DOHH2 (cell line): ENCODE results near the gene ENO1.

Source experiments
- H3F3A ChIP-seq: fragments of 200-600 bp; sonication (generic), shearing (Covaris generic); 2 replicates; pipeline ENCODE4 v1.6.0; 2016; ENCODE audit warnings: antibody characterized with exemption, mild to moderate bottlenecking; ENCODE audit not compliant: control insufficient read depth, insufficient read depth
- H3K27ac ChIP-seq: fragments of 200-600 bp; sonication (generic); 2 replicates; pipeline ENCODE4 v1.5.1; 2014; ENCODE audit warnings: low read depth, mild to moderate bottlenecking, low read length, moderate library complexity
- H3K27me3 ChIP-seq: fragments of 200-600 bp; sonication (generic); 2 replicates; pipeline ENCODE4 v1.6.1; 2014; ENCODE audit warnings: mild to moderate bottlenecking, low read length, mixed read lengths; ENCODE audit not compliant: control insufficient read depth
- H3K36me3 ChIP-seq: fragments of 200-600 bp; sonication (generic); 2 replicates; pipeline ENCODE4 v1.6.1; 2014; ENCODE audit warnings: mild to moderate bottlenecking, low read length, moderate library complexity, mixed read lengths; ENCODE audit not compliant: control insufficient read depth
- H3K4me1 ChIP-seq: fragments of 200-600 bp; sonication (generic); 2 replicates; pipeline ENCODE4 v1.6.1; 2014; ENCODE audit warnings: mild to moderate bottlenecking, low read length, mixed read lengths; ENCODE audit not compliant: control insufficient read depth
- H3K4me2 ChIP-seq: fragments of 200-600 bp; sonication (generic); 2 replicates; pipeline ENCODE4 v1.6.0; 2014; ENCODE audit warnings: mild to moderate bottlenecking, low read length, moderate library complexity
- H3K4me3 ChIP-seq: fragments of 200-600 bp; sonication (generic); 2 replicates; pipeline ENCODE4 v1.5.1; 2014; ENCODE audit warnings: mild to moderate bottlenecking, low read length, mixed read lengths
- H3K79me2 ChIP-seq: fragments of 200-600 bp; sonication (generic); 2 replicates; pipeline ENCODE4 v1.6.1; 2014; ENCODE audit warnings: mild to moderate bottlenecking, low read length, mixed read lengths; ENCODE audit not compliant: control insufficient read depth
- H3K9me2 ChIP-seq: fragments of 200-600 bp; sonication (generic); replicated peaks from 2 replicates; pipeline ENCODE4 v1.6.1; 2014; ENCODE audit warnings: mild to moderate bottlenecking, low read length, mixed read lengths; ENCODE audit not compliant: control insufficient read depth
- H3K9me3 ChIP-seq: fragments of 200-600 bp; sonication (generic); 2 replicates; pipeline ENCODE4 v1.6.1; 2014; ENCODE audit warnings: antibody characterized with exemption, low read length, mixed read lengths; ENCODE audit not compliant: control insufficient read depth, insufficient read depth
- H4K20me1 ChIP-seq: fragments of 200-600 bp; sonication (generic); 2 replicates; pipeline ENCODE4 v1.6.0; 2014; ENCODE audit warnings: low read depth, mild to moderate bottlenecking, antibody characterized with exemption, low read length, moderate library complexity; ENCODE audit not compliant: control insufficient read depth, insufficient read depth
- CTCF ChIP-seq: fragments of 200-600 bp; sonication (generic); IDR thresholded peaks from one replicate; pipeline ENCODE4 v1.5.1; 2014; ENCODE audit warnings: antibody characterized with exemption, mild to moderate bottlenecking, low read depth, low read length; ENCODE audit not compliant: poor library complexity, severe bottlenecking
- EZH2phosphoT487 ChIP-seq: fragments of 200-600 bp; sonication (generic); IDR thresholded peaks from 2 replicates; pipeline ENCODE4 v1.6.1; 2017; ENCODE audit warnings: borderline replicate concordance, mild to moderate bottlenecking, antibody characterized with exemption, low read length, moderate library complexity, mixed read lengths

ENO1 gene

GRCh38 chr1:8864713-8865344 is 13.7 kb downstream of the ENO1 start:
- no peak overlapping the region for H3K27ac ChIP-seq

GRCh38 chr1:8863794-8864233 is 14.7 kb downstream of the ENO1 start:
- Histone ChIP-seq H3K4me1 (no peaks in the 10 kb centered on the region), H3K4me2 (no peak overlapping the region), H3K27me3 (no peaks in the 10 kb centered on the region), H3K9me2 (no peaks in the 10 kb centered on the region), H3F3A (peaks cover 84% of the 10 kb centered on the region), H3K27ac (no peak overlapping the region), H3K9me3 (no peaks in the 10 kb centered on the region), H4K20me1 (peaks cover 43% of the 10 kb centered on the region), H3K36me3 (peaks cover 92% of the 10 kb centered on the region), H3K4me3 (no peak overlapping the region), H3K79me2 (peaks cover 6% of the 10 kb centered on the region; the same call in 1 of the 2 replicates)
- no peak for TF ChIP-seq EZH2phosphoT487
- TF ChIP-seq CTCF = no peak

More at GRCh38 chr1:8864713-8865344, 13.7 kb downstream of the ENO1 start:
- peaks cover 14% of the 10 kb centered on the region for H3K79me2 ChIP-seq
- H3K4me3 ChIP-seq = no peak overlapping the region
- peaks cover 81% of the 10 kb centered on the region for H3F3A ChIP-seq
- no peaks in the 10 kb centered on the region for H3K4me1 ChIP-seq
- no peaks in the 10 kb centered on the region for H3K9me2 ChIP-seq
- no peaks in the 10 kb centered on the region for H3K27me3 ChIP-seq
- no peak overlapping the region for H3K4me2 ChIP-seq
- no peaks in the 10 kb centered on the region for H3K9me3 ChIP-seq
- TF ChIP-seq CTCF (no peak), EZH2phosphoT487 (no peak)
- H3K36me3 ChIP-seq = peaks cover 93% of the 10 kb centered on the region
- H4K20me1 ChIP-seq = peaks cover 43% of the 10 kb centered on the region

- H3K4me1 ChIP-seq = no peaks in the 10 kb centered on the region
- H4K20me1 ChIP-seq = peaks cover 43% of the 10 kb centered on the region
- peaks cover 84% of the 10 kb centered on the region for H3F3A ChIP-seq
- H3K9me3 ChIP-seq = no peaks in the 10 kb centered on the region
- no peak overlapping the region for H3K27ac ChIP-seq
- H3K79me2 ChIP-seq = peaks cover 6% of the 10 kb centered on the region; the same call in 1 of the 2 replicates
- no peak overlapping the region for H3K4me2 ChIP-seq
- H3K9me2 ChIP-seq = no peaks in the 10 kb centered on the region
- H3K4me3 ChIP-seq = no peak overlapping the region
- TF ChIP-seq EZH2phosphoT487 = no peak
- TF ChIP-seq CTCF = no peak
- H3K27me3 ChIP-seq = no peaks in the 10 kb centered on the region
- H3K36me3 ChIP-seq = peaks cover 95% of the 10 kb centered on the region
Measured at GRCh38 chr1:8863138-8863537, 15.3 kb downstream of the ENO1 start.
